ENCODE data around the gene RBBP4.
A peak's percentile ranks its signal among the peaks of the same experiment; 100 is the strongest.
"Not testable (repeated sequence)": the region's sequence is repeated elsewhere in the genome, so short reads cannot be mapped to it uniquely, and the experiment has no call there.

RBBP4 gene

GRCh38 chr1:32650752-32651460 lies at the start of gene RBBP4:
TSS of gene RBBP4 (plus strand) at chr1:32651208. CDS start at chr1:32651307, 99 bp downstream.
- peak; percentile 97 for DNase-seq

GRCh38 chr1:32605711-32606424 lies 45.1 kb upstream of the RBBP4 start:
- DNase-seq: no peak

GRCh38 chr1:32606565-32607371 lies 44.2 kb upstream of the RBBP4 start:
- DNase-seq: no peak

GRCh38 chr1:32609180-32609579 lies 41.8 kb upstream of the RBBP4 start:
- DNase-seq: no peak

- no peak for DNase-seq
Measured at GRCh38 chr1:32611859-32612188, 39.2 kb upstream of the RBBP4 start.

- peak; percentile 23 for DNase-seq
Measured at GRCh38 chr1:32612189-32612881, 38.7 kb upstream of the RBBP4 start.

GRCh38 chr1:32613472-32613871 lies 37.5 kb upstream of the RBBP4 start:
- no peak for DNase-seq

- DNase-seq: no peak
Measured at GRCh38 chr1:32618673-32619221, 32.3 kb upstream of the RBBP4 start.

- DNase-seq: no peak
Measured at GRCh38 chr1:32619701-32620485, 31.1 kb upstream of the RBBP4 start.

GRCh38 chr1:32622205-32622604 lies 28.8 kb upstream of the RBBP4 start:
- DNase-seq: no peak

- DNase-seq: no peak
Measured at GRCh38 chr1:32622806-32623681, 28.0 kb upstream of the RBBP4 start.

GRCh38 chr1:32623775-32624174 lies 27.2 kb upstream of the RBBP4 start:
- DNase-seq: peak; percentile 5

- DNase-seq: no peak
Measured at GRCh38 chr1:32626176-32626575, 24.8 kb upstream of the RBBP4 start.

GRCh38 chr1:32627596-32628162 lies 23.3 kb upstream of the RBBP4 start:
- no peak for DNase-seq

GRCh38 chr1:32630173-32630572 lies 20.8 kb upstream of the RBBP4 start:
- not testable (repeated sequence) for DNase-seq

GRCh38 chr1:32632829-32633228 lies 18.2 kb upstream of the RBBP4 start:
- DNase-seq: no peak

GRCh38 chr1:32635508-32636277 lies 15.3 kb upstream of the RBBP4 start:
- no peak for DNase-seq

- DNase-seq: no peak
Measured at GRCh38 chr1:32636914-32637645, 13.9 kb upstream of the RBBP4 start.

GRCh38 chr1:32639489-32640075 lies 11.4 kb upstream of the RBBP4 start:
- no peak for DNase-seq
